DND-41 (cell line): ENCODE results near the gene PIK3C3.

Experiments
- ATAC-seq: fragments of 200-7000 bp; cut with Tn5 transposase; 3 replicates; pipeline ENCODE4 v1.9.1; 2021; ENCODE audit warnings: low read depth; ENCODE audit not compliant: insufficient read depth
- DNase-seq: peaks from one replicate; pipeline ENCODE4 v3.0.0-alpha.2; 2020
- H2AFZ ChIP-seq: 2 replicates; pipeline ENCODE4 v1.6.0; 2012; ENCODE audit warnings: low read depth, low read length
- H3K27ac ChIP-seq: 2 replicates; pipeline ENCODE4 v1.5.1; 2012; ENCODE audit warnings: low read length, inconsistent platforms
- H3K27me3 ChIP-seq: fragments of 200-600 bp; sonication (generic); 2 replicates; pipeline ENCODE4 v1.6.0; 2012; ENCODE audit warnings: low read length, mild to moderate bottlenecking, inconsistent platforms; ENCODE audit not compliant: insufficient read depth, poor library complexity
- H3K36me3 ChIP-seq: 2 replicates; pipeline ENCODE4 v1.5.1; 2012; ENCODE audit warnings: low read length, inconsistent platforms; ENCODE audit not compliant: insufficient read depth
- H3K4me1 ChIP-seq: 2 replicates; pipeline ENCODE4 v1.5.1; 2012; ENCODE audit warnings: mild to moderate bottlenecking, low read length; ENCODE audit not compliant: insufficient read depth
- H3K4me2 ChIP-seq: 2 replicates; pipeline ENCODE4 v1.6.0; 2012; ENCODE audit warnings: mild to moderate bottlenecking, moderate library complexity, low read length, inconsistent platforms; ENCODE audit not compliant: insufficient read depth
- H3K4me3 ChIP-seq, 2 experiments: fragments of 200-600 bp in 1 of 2; shearing (Covaris generic) in 1 of 2; 2 replicates each; pipeline ENCODE4 v1.5.1; 2012 to 2016; ENCODE audit warnings: inconsistent platforms in 2 of 2, low read length in 2 of 2, mild to moderate bottlenecking in 2 of 2, low read depth in 1 of 2, moderate library complexity in 1 of 2
- H3K79me2 ChIP-seq: 2 replicates; pipeline ENCODE4 v1.6.0; 2012; ENCODE audit warnings: low read length, inconsistent platforms; ENCODE audit not compliant: insufficient read depth
- H3K9ac ChIP-seq: 2 replicates; pipeline ENCODE4 v1.6.0; 2012; ENCODE audit warnings: low read depth, mild to moderate bottlenecking, inconsistent platforms, low read length, moderate library complexity
- H3K9me3 ChIP-seq: 2 replicates; pipeline ENCODE4 v1.5.1; 2012; ENCODE audit warnings: low read length, moderate library complexity, mild to moderate bottlenecking, inconsistent platforms; ENCODE audit not compliant: insufficient read depth, severe bottlenecking
- H4K20me1 ChIP-seq: 2 replicates; pipeline ENCODE4 v1.6.0; 2012; ENCODE audit warnings: low read length; ENCODE audit not compliant: insufficient read depth
- CTCF ChIP-seq: IDR thresholded peaks from 2 replicates; pipeline ENCODE4 v1.5.1; 2012; ENCODE audit warnings: borderline replicate concordance, low read length, moderate library complexity, mild to moderate bottlenecking; ENCODE audit not compliant: poor library complexity, severe bottlenecking; ENCODE audit errors: extremely low read depth
- EZH2 ChIP-seq: IDR thresholded peaks from 3 replicates; pipeline ENCODE4 v1.6.1; 2012; ENCODE audit warnings: borderline replicate concordance, low read depth, mild to moderate bottlenecking, moderate library complexity, low read length, inconsistent platforms; ENCODE audit not compliant: severe bottlenecking

Gene PIK3C3

GRCh38 chr18:41954827-41955613 is at the start of gene PIK3C3:
PIK3C3 (plus strand) TSS chr18:41955234; CDS start chr18:41955292, 58 bp downstream.
- peak; percentile 95 for ATAC-seq

GRCh38 chr18:41905786-41906527 is 49.1 kb upstream of the PIK3C3 start:
- no peak overlapping the region for H3K9ac ChIP-seq
- no peak overlapping the region for H3K4me3 ChIP-seq
- H4K20me1 ChIP-seq: no peaks in the 10 kb centered on the region
- TF ChIP-seq EZH2: no peak
- TF ChIP-seq CTCF: no peak
- no peak for ATAC-seq
- H3K4me1 ChIP-seq: peaks cover 3% of the 10 kb centered on the region; the same call in 1 of the 2 replicates
- H3K27me3 ChIP-seq: no peaks in the 10 kb centered on the region
- no peaks in the 10 kb centered on the region for H3K79me2 ChIP-seq
- no peaks in the 10 kb centered on the region for H3K9me3 ChIP-seq
- no peak for DNase-seq
- H3K36me3 ChIP-seq: no peaks in the 10 kb centered on the region
- no peak overlapping the region for H3K27ac ChIP-seq
- no peak overlapping the region for H3K4me2 ChIP-seq
- H2AFZ ChIP-seq: no peak overlapping the region

More at GRCh38 chr18:41954827-41955613, at the start of gene PIK3C3:
- peaks cover 19% of the 10 kb centered on the region for H3K36me3 ChIP-seq
- H3K4me1 ChIP-seq: peaks cover 30% of the 10 kb centered on the region
- H3K79me2 ChIP-seq: peaks cover 47% of the 10 kb centered on the region
- peak within 1 kb of the TSS; percentile 69 for H3K27ac ChIP-seq
- H3K4me3 ChIP-seq: peak within 1 kb of the TSS; percentile 55 to 72
- peak within 1 kb of the TSS; percentile 60 for H3K9ac ChIP-seq
- peak within 1 kb of the TSS; percentile 85 for H3K4me2 ChIP-seq
- H3K9me3 ChIP-seq: no peaks in the 10 kb centered on the region
- peak; percentile 96 for DNase-seq
- H4K20me1 ChIP-seq: no peaks in the 10 kb centered on the region
- no peaks in the 10 kb centered on the region for H3K27me3 ChIP-seq
- TF ChIP-seq EZH2 (no peak), CTCF (no peak)
- peak within 1 kb of the TSS; percentile 98 for H2AFZ ChIP-seq

GRCh38 chr18:41906528-41907146 is 48.4 kb upstream of the PIK3C3 start:
- H3K79me2 ChIP-seq: no peaks in the 10 kb centered on the region
- DNase-seq (peak; percentile 59), ATAC-seq (peak; percentile 100)
- H3K4me2 ChIP-seq: no peak overlapping the region
- no peak overlapping the region for H3K27ac ChIP-seq
- no peak overlapping the region for H3K9ac ChIP-seq
- H4K20me1 ChIP-seq: no peaks in the 10 kb centered on the region
- TF ChIP-seq EZH2 (no peak), CTCF (peak; percentile 72)
- H3K9me3 ChIP-seq: no peaks in the 10 kb centered on the region
- no peaks in the 10 kb centered on the region for H3K27me3 ChIP-seq
- no peak overlapping the region for H3K4me3 ChIP-seq
- no peaks in the 10 kb centered on the region for H3K36me3 ChIP-seq
- H3K4me1 ChIP-seq: peaks cover 3% of the 10 kb centered on the region; the same call in 1 of the 2 replicates
- no peak overlapping the region for H2AFZ ChIP-seq
